Measurements from ENCODE around the gene UNC13B. TPM values are rescaled to one million over a fixed set of nuclear protein-coding genes. Genes with fewer than 3 reads are reported as not detected.

The UNC13B gene
- total and polyA plus RNA-seq, 2 donors (not counting 3 experiments of a cell fraction or from before 2014, with no cell fraction given), result 30.1 to 46.2 TPM

GRCh38 chr9:35436933-35437332 is 275.1 kb downstream of the UNC13B start:
- intact Hi-C loops (cut with micrococcal nuclease), result no loop called here
- FAIRE-seq, result no peak
- dilution Hi-C loops (cut with MboI; ENCODE audit: extremely low pct_ligation_motif_present, low sequenced_read_pairs), result no loop called here

More at GRCh38 chr9:35436933-35437332, 275.1 kb downstream of the UNC13B start:
- no peak overlapping the region for H3K27ac ChIP-seq (ENCODE audit: insufficient read depth, low read depth, low read length)
- H3K36me3 ChIP-seq (ENCODE audit: control insufficient read depth in 2 of 2, extremely low read depth in 1 of 2, insufficient read depth in 2 of 2, low read length in 2 of 2), result no peaks in the 10 kb centered on the region
- H3K9me3 ChIP-seq (replicated peaks; ENCODE audit: control insufficient read depth, insufficient read depth, low read length), result no peaks in the 10 kb centered on the region
- no peaks in the 10 kb centered on the region for H3K4me1 ChIP-seq (ENCODE audit: control insufficient read depth, extremely low read depth, insufficient read depth, low read length)
- H4K20me1 ChIP-seq (replicated peaks; ENCODE audit: control insufficient read depth, extremely low read depth, insufficient read depth, low read length), result no peaks in the 10 kb centered on the region
- H3K4me2 ChIP-seq (ENCODE audit: insufficient read depth, low read length), result no peak overlapping the region
- POLR2A ChIA-PET, result no interaction called here
- CTCF ChIA-PET, result interaction anchor here (0.9 to 1.5 kb wide), 2 partner anchors 16 to 537 kb away, joined by 3 to 4 read pairs; no protein-coding TSS in a partner anchor
- H3K27me3 ChIP-seq (ENCODE audit: control insufficient read depth in 2 of 2, insufficient read depth in 2 of 2, low read length in 2 of 2), result no peaks in the 10 kb centered on the region
- H2AFZ ChIP-seq (ENCODE audit: low read depth, low read length), result no peak overlapping the region
- no peak overlapping the region for H3K9ac ChIP-seq (replicated peaks; ENCODE audit: extremely low read depth, insufficient read depth, low read length)
- no peaks in the 10 kb centered on the region for H3K9me1 ChIP-seq (replicated peaks; ENCODE audit: control insufficient read depth, extremely low read depth, insufficient read depth, low read length)
- no TSS peak for BruUV-seq (replicated peaks)
- no peak for TF ChIP-seq MYC (IDR thresholded peaks at IDR 0.05; ENCODE audit: low read depth, low read length)
- TF ChIP-seq POLR2A (IDR thresholded peaks at IDR 0.05; ENCODE audit: low read depth, low read length), result no peak
- TF ChIP-seq MAX (IDR thresholded peaks at IDR 0.05; ENCODE audit: insufficient read depth, insufficient read length), result no peak
- no peak for TF ChIP-seq EZH2 (IDR thresholded peaks at IDR 0.05; ENCODE audit: borderline replicate concordance, low read depth, low read length, severe bottlenecking)
- TF ChIP-seq POLR2AphosphoS5 (IDR thresholded peaks at IDR 0.05; ENCODE audit: insufficient read depth, low read depth, low read length), result no peak
- no peak for TF ChIP-seq FOS (IDR thresholded peaks at IDR 0.05; ENCODE audit: borderline replicate concordance, insufficient read depth, low read length)
- no peak for TF ChIP-seq JUN (IDR thresholded peaks at IDR 0.05; ENCODE audit: borderline replicate concordance, insufficient read depth, insufficient read length, low read depth)
- TF ChIP-seq, protein P1, sequence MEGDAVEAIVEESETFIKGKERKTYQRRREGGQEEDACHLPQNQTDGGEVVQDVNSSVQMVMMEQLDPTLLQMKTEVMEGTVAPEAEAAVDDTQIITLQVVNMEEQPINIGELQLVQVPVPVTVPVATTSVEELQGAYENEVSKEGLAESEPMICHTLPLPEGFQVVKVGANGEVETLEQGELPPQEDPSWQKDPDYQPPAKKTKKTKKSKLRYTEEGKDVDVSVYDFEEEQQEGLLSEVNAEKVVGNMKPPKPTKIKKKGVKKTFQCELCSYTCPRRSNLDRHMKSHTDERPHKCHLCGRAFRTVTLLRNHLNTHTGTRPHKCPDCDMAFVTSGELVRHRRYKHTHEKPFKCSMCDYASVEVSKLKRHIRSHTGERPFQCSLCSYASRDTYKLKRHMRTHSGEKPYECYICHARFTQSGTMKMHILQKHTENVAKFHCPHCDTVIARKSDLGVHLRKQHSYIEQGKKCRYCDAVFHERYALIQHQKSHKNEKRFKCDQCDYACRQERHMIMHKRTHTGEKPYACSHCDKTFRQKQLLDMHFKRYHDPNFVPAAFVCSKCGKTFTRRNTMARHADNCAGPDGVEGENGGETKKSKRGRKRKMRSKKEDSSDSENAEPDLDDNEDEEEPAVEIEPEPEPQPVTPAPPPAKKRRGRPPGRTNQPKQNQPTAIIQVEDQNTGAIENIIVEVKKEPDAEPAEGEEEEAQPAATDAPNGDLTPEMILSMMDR (IDR thresholded peaks at IDR 0.05; ENCODE audit: extremely low read depth in 1 of 2, insufficient read depth in 1 of 2, low read depth in 1 of 2, low read length in 2 of 2), result no peak
- no peak for TF ChIP-seq GATA2 (IDR thresholded peaks at IDR 0.05; ENCODE audit: insufficient read depth, insufficient read length, low read depth, low read length)
- DNase-seq (ENCODE audit: low read depth, low spot score), result no peak
- H3K79me2 ChIP-seq (ENCODE audit: control insufficient read depth, insufficient read depth, low read length), result no peaks in the 10 kb centered on the region
- no peak overlapping the region for H3K4me3 ChIP-seq (replicated peaks in 1 of 3; ENCODE audit: insufficient read depth in 1 of 3, low read depth in 1 of 3, low read length in 3 of 3)

All from endothelial cell of umbilical vein (primary cell).